ENCODE measurements around the gene TMEM232.

- TF ChIP-seq EZH2 (IDR thresholded peaks at IDR 0.05; ENCODE audit: insufficient read depth, poor library complexity, severe bottlenecking) (no peak), EZH2phosphoT487 (IDR thresholded peaks at IDR 0.05; ENCODE audit: insufficient read depth, low read depth) (no peak)
These were observed 43.8 kb upstream of the TMEM232 start for GRCh38 chr5:110770286-110770685.

Data from GM23248 (cell line).